Chondrocyte (in vitro differentiated cells): ENCODE results near the gene KRT39. TPM values are rescaled to one million over a fixed set of nuclear protein-coding genes. Genes with fewer than 3 reads are reported as not detected.

Experiments used
- DNase-seq: peaks from one replicate; pipeline ENCODE4 v3.0.0; 2021; ENCODE audit warnings: mixed read lengths, low spot score
- H3K27ac Mint-ChIP-seq: one replicate; pipeline ENCODE4 v1.8.0; 2021; ENCODE audit warnings: mild to moderate bottlenecking, moderate library complexity, mixed read lengths; ENCODE audit not compliant: unreplicated experiment
- H3K27me3 Mint-ChIP-seq: 2 replicates; pipeline ENCODE4 v1.8.0; 2021; ENCODE audit warnings: low read depth, mixed read lengths
- H3K36me3 Mint-ChIP-seq: 2 replicates; pipeline ENCODE4 v1.8.0; 2021; ENCODE audit warnings: low read depth, mixed read lengths
- H3K4me1 Mint-ChIP-seq: 2 replicates; pipeline ENCODE4 v1.8.0; 2021; ENCODE audit warnings: low read depth, mild to moderate bottlenecking, mixed read lengths
- H3K4me3 Mint-ChIP-seq: one replicate; pipeline ENCODE4 v1.8.0; 2021; ENCODE audit warnings: mild to moderate bottlenecking, moderate library complexity, mixed read lengths; ENCODE audit not compliant: unreplicated experiment
- H3K9me3 Mint-ChIP-seq: 2 replicates; pipeline ENCODE4 v1.8.0; 2021; ENCODE audit warnings: low read depth, mixed read lengths
- CTCF ChIP-seq: fragments of 200-600 bp; sonication (generic); IDR thresholded peaks from 2 replicates; pipeline ENCODE4 v1.5.0; 2021; ENCODE audit warnings: antibody characterized with exemption, mild to moderate bottlenecking, moderate library complexity
- total RNA-seq: library from RNA; stranded (reverse); gene quantifications from 3 replicates; pipeline ENCODE4 v1.2.1, GENCODE V29; 2021

KRT39 gene
- total RNA-seq, 1 donor from 2014 or later: not detected

GRCh38 chr17:40995116-40995515 lies 28.4 kb upstream of the KRT39 start:
- no peak overlapping the region for H3K27ac Mint-ChIP-seq
- TF ChIP-seq CTCF: no peak
- no peak overlapping the region for H3K4me3 Mint-ChIP-seq

GRCh38 chr17:40993839-40994238 lies 27.1 kb upstream of the KRT39 start, which contains the start of gene KRTAP3-3:
Gene KRTAP3-3, minus strand, starts transcription at chr17:40994164. Its CDS starts 67 bp downstream, at chr17:40994097.
- DNase-seq: no peak
- Mint-ChIP-seq H3K4me1 (no peaks in the 10 kb centered on the region), H3K36me3 (peaks cover 1% of the 10 kb centered on the region), H3K27me3 (peaks cover 6% of the 10 kb centered on the region), H3K4me3 (no peak within 1 kb of the TSS), H3K9me3 (no peaks in the 10 kb centered on the region), H3K27ac (no peak within 1 kb of the TSS)
- no peak for TF ChIP-seq CTCF

More at GRCh38 chr17:40995116-40995515, 28.4 kb upstream of the KRT39 start:
- Mint-ChIP-seq H3K27me3 (peaks cover 6% of the 10 kb centered on the region), H3K36me3 (peaks cover 1% of the 10 kb centered on the region), H3K9me3 (no peaks in the 10 kb centered on the region), H3K4me1 (no peaks in the 10 kb centered on the region)
- DNase-seq: no peak

- H3K9me3 Mint-ChIP-seq: no peaks in the 10 kb centered on the region
- peaks cover 1% of the 10 kb centered on the region for H3K36me3 Mint-ChIP-seq
- no peak for DNase-seq
- H3K27me3 Mint-ChIP-seq: peaks cover 6% of the 10 kb centered on the region
- no peaks in the 10 kb centered on the region for H3K4me1 Mint-ChIP-seq
- no peak for TF ChIP-seq CTCF
- no peak overlapping the region for H3K4me3 Mint-ChIP-seq
- H3K27ac Mint-ChIP-seq: no peak overlapping the region
Observed at GRCh38 chr17:40993084-40993483, 26.3 kb upstream of the KRT39 start.

- H3K36me3 Mint-ChIP-seq: peaks cover 1% of the 10 kb centered on the region
- DNase-seq: no peak
- TF ChIP-seq CTCF: no peak
- H3K4me3 Mint-ChIP-seq: no peak overlapping the region
- H3K27ac Mint-ChIP-seq: no peak overlapping the region
- H3K27me3 Mint-ChIP-seq: peaks cover 6% of the 10 kb centered on the region
- H3K4me1 Mint-ChIP-seq: no peaks in the 10 kb centered on the region
- H3K9me3 Mint-ChIP-seq: no peaks in the 10 kb centered on the region
Observed at GRCh38 chr17:40992666-40993065, 25.9 kb upstream of the KRT39 start.

GRCh38 chr17:40986920-40987319 lies 20.2 kb upstream of the KRT39 start:
- no peaks in the 10 kb centered on the region for H3K36me3 Mint-ChIP-seq
- TF ChIP-seq CTCF: no peak
- no peak for DNase-seq
- H3K4me3 Mint-ChIP-seq: no peak overlapping the region
- no peaks in the 10 kb centered on the region for H3K4me1 Mint-ChIP-seq
- no peak overlapping the region for H3K27ac Mint-ChIP-seq
- no peaks in the 10 kb centered on the region for H3K9me3 Mint-ChIP-seq
- H3K27me3 Mint-ChIP-seq: peaks cover 4% of the 10 kb centered on the region
